K562 (cell line): Measurements from ENCODE around the gene ANKRD60. TPM values are rescaled to one million over a fixed set of nuclear protein-coding genes. Genes with fewer than 3 reads are reported as not detected.

Source experiments
- ESRRB ChIP-seq: fragments of 250-450 bp; sonication (Bioruptor Pico); IDR thresholded peaks from 2 replicates; pipeline ENCODE4 v1.5.0; 2020; ENCODE audit warnings: mild to moderate bottlenecking, moderate library complexity, borderline replicate concordance
- ETS2 ChIP-seq: IDR thresholded peaks from 2 replicates; pipeline ENCODE4 v1.6.1; 2016; ENCODE audit warnings: borderline replicate concordance, missing genetic modification characterization, mild to moderate bottlenecking, moderate library complexity, missing compliant biosample characterization; ENCODE audit not compliant: poor library complexity, severe bottlenecking
- GABPA ChIP-seq: fragments of 200-800 bp; sonication (Bioruptor generic); conservative IDR thresholded peaks from 2 replicates; pipeline ENCODE4 v1.6.1; 2016; ENCODE audit warnings: low read depth, missing genetic modification characterization, missing compliant biosample characterization
- MAFG ChIP-seq: fragments of 450-650 bp; conservative IDR thresholded peaks from 2 replicates; pipeline ENCODE4 v1.6.1; 2016; ENCODE audit warnings: missing genetic modification characterization, missing compliant biosample characterization
- MTA2 ChIP-seq: fragments of 450-650 bp; IDR thresholded peaks from 2 replicates; pipeline ENCODE4 v1.6.1; 2016; ENCODE audit warnings: low read depth
- NFE2L1 ChIP-seq: fragments of 450-650 bp; IDR thresholded peaks from 2 replicates; pipeline ENCODE4 v1.6.1; 2016; ENCODE audit warnings: missing genetic modification characterization, low read depth, mild to moderate bottlenecking, missing compliant biosample characterization, moderate library complexity, borderline replicate concordance
- NR4A1 ChIP-seq, 2 experiments: fragments of 250-450 bp in 1 of 2; fragments of 450-650 bp in 1 of 2; sonication (Bioruptor Pico) in 1 of 2; IDR thresholded peaks; 2 replicates each; pipeline versions ENCODE4 v1.4.0 to v1.6.1; 2016 to 2020; ENCODE audit warnings: mild to moderate bottlenecking in 2 of 2, missing compliant biosample characterization in 1 of 2, missing genetic modification characterization in 1 of 2, moderate library complexity in 1 of 2
- RFX1 ChIP-seq: fragments of 450-650 bp; IDR thresholded peaks from 2 replicates; pipeline ENCODE4 v1.6.1; 2016; ENCODE audit warnings: mild to moderate bottlenecking, moderate library complexity
- polyA plus RNA-seq, 8 experiments: library from polyadenylated mRNA; depleted of rRNA in 4 of 8; stranded (reverse) in 5 of 8; unstranded in 3 of 8; fragments of >200 nt; fragmentation: Nextera tagmentation in 2 of 8; fragmentation: Illumina TruSeq in 1 of 8; extraction: Ambion mirVana in 2 of 8; extraction: Trizol in 1 of 8; gene quantifications; 2 replicates each; pipeline versions ENCODE4 v1.2.1 to v1.2.3, GENCODE V29; 2011 to 2014; ENCODE audit warnings: inconsistent platforms in 1 of 8, missing spikeins in 1 of 8
- total RNA-seq, 7 experiments: library from RNA; depleted of rRNA in 6 of 7; stranded (reverse); fragments of >200 nt in 6 of 7; fragmentation: Illumina TruSeq in 2 of 7; extraction: Trizol in 2 of 7; gene quantifications; 2 replicates each; pipeline versions ENCODE4 v1.2.1 to v1.2.3, GENCODE V29; 2011 to 2021; ENCODE audit warnings: low replicate concordance in 1 of 7
- TF ChIP-seq, protein P1 (sequence below): fragments of 200-800 bp; sonication (Bioruptor generic); IDR thresholded peaks from 2 replicates; pipeline ENCODE4 v1.6.1; 2017; ENCODE audit warnings: missing genetic modification characterization, missing compliant biosample characterization
- TF ChIP-seq, protein P2 (sequence below): IDR thresholded peaks from 2 replicates; pipeline ENCODE4 v1.6.1; 2016; ENCODE audit warnings: missing genetic modification characterization, missing compliant biosample characterization
- TF ChIP-seq, protein P3 (sequence below): fragments of 250-450 bp; sonication (Bioruptor Pico); IDR thresholded peaks from 2 replicates; pipeline ENCODE4 v1.8.0; 2022; ENCODE audit warnings: inconsistent platforms, mild to moderate bottlenecking, moderate library complexity, borderline replicate concordance
- TF ChIP-seq, protein P4 (sequence below): sonication (generic); formaldehyde crosslinking; IDR thresholded peaks from 2 replicates; pipeline ENCODE4 v1.8.0; 2022; ENCODE audit warnings: missing genetic modification reagents, mild to moderate bottlenecking, borderline replicate concordance
- TF ChIP-seq, protein P5 (sequence below): IDR thresholded peaks from 2 replicates; pipeline ENCODE4 v1.6.1; 2011; ENCODE audit not compliant: insufficient read length; ENCODE audit errors: extremely low read depth

ANKRD60 gene
- total and polyA plus RNA-seq, 9 of the 15 experiments (the other 6 are each of a cell fraction or from before 2014, with no cell fraction given) = not detected

DNA sequence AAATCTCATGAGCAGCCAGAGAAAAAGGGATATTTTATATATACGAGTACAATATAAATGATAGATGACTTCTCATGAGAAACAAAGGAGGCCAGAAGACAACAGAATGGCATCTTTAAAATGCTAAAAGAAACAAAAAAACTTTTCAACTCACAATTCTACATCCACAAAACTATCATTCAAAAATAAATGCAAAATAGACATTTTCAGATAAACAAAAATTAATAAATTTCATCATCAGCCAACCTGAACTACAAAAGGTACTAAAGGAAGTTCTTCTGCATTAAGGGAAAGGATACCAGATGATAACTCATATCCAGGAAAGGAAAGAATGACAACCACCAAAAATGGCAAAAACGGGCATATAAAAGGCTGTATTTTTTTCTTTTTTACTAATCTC, 27.9 kb upstream of the ANKRD60 start (continued):
- TF ChIP-seq, protein P1, sequence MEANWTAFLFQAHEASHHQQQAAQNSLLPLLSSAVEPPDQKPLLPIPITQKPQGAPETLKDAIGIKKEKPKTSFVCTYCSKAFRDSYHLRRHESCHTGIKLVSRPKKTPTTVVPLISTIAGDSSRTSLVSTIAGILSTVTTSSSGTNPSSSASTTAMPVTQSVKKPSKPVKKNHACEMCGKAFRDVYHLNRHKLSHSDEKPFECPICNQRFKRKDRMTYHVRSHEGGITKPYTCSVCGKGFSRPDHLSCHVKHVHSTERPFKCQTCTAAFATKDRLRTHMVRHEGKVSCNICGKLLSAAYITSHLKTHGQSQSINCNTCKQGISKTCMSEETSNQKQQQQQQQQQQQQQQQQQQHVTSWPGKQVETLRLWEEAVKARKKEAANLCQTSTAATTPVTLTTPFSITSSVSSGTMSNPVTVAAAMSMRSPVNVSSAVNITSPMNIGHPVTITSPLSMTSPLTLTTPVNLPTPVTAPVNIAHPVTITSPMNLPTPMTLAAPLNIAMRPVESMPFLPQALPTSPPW (CRISPR knock-in tag) = no peak
- no peak for TF ChIP-seq NFE2L1 (tag)
- TF ChIP-seq MAFG (tag) = peak; percentile 53
- TF ChIP-seq, protein P2, sequence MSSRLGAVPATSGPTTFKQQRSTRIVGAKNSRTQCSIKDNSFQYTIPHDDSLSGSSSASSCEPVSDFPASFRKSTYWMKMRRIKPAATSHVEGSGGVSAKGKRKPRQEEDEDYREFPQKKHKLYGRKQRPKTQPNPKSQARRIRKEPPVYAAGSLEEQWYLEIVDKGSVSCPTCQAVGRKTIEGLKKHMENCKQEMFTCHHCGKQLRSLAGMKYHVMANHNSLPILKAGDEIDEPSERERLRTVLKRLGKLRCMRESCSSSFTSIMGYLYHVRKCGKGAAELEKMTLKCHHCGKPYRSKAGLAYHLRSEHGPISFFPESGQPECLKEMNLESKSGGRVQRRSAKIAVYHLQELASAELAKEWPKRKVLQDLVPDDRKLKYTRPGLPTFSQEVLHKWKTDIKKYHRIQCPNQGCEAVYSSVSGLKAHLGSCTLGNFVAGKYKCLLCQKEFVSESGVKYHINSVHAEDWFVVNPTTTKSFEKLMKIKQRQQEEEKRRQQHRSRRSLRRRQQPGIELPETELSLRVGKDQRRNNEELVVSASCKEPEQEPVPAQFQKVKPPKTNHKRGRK (tag) = 0 out of 2 replicates have a peak, but pooled peaks have one; percentile 13
- TF ChIP-seq NR4A1 (CRISPR knock-in tag; IDR thresholded peaks at IDR 0.05) = no peak
- TF ChIP-seq NR4A1 (tag; IDR thresholded peaks at IDR 0.05) = no peak
- no peak for TF ChIP-seq GABPA (tag)
- no peak for TF ChIP-seq RFX1
- TF ChIP-seq, protein P3, sequence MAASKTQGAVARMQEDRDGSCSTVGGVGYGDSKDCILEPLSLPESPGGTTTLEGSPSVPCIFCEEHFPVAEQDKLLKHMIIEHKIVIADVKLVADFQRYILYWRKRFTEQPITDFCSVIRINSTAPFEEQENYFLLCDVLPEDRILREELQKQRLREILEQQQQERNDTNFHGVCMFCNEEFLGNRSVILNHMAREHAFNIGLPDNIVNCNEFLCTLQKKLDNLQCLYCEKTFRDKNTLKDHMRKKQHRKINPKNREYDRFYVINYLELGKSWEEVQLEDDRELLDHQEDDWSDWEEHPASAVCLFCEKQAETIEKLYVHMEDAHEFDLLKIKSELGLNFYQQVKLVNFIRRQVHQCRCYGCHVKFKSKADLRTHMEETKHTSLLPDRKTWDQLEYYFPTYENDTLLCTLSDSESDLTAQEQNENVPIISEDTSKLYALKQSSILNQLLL (CRISPR knock-in tag) = no peak
- no peak for TF ChIP-seq ETS2 (tag)
- TF ChIP-seq, protein P4, sequence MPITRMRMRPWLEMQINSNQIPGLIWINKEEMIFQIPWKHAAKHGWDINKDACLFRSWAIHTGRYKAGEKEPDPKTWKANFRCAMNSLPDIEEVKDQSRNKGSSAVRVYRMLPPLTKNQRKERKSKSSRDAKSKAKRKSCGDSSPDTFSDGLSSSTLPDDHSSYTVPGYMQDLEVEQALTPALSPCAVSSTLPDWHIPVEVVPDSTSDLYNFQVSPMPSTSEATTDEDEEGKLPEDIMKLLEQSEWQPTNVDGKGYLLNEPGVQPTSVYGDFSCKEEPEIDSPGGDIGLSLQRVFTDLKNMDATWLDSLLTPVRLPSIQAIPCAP (CRISPR knock-in tag) = no peak
- no peak for TF ChIP-seq ESRRB
- no peak for TF ChIP-seq MTA2
- TF ChIP-seq, protein P5, sequence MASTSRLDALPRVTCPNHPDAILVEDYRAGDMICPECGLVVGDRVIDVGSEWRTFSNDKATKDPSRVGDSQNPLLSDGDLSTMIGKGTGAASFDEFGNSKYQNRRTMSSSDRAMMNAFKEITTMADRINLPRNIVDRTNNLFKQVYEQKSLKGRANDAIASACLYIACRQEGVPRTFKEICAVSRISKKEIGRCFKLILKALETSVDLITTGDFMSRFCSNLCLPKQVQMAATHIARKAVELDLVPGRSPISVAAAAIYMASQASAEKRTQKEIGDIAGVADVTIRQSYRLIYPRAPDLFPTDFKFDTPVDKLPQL = no peak
